KOPT-K1 (cell line): ENCODE data around the gene KRTAP10-12.

Source experiments
- H3K27ac ChIP-seq: fragments of 200-600 bp; sonication (generic); 2 replicates; pipeline ENCODE4 v1.5.1; 2016; ENCODE audit warnings: antibody characterized with exemption, mild to moderate bottlenecking, low read depth, low read length; ENCODE audit not compliant: poor library complexity, severe bottlenecking
- H3K36me3 ChIP-seq: fragments of 200-600 bp; sonication (generic); 2 replicates; pipeline ENCODE4 v1.5.1; 2017; ENCODE audit warnings: antibody characterized with exemption, mild to moderate bottlenecking, low read length, moderate library complexity; ENCODE audit not compliant: insufficient read depth
- H3K9me3 ChIP-seq: fragments of 200-600 bp; sonication (generic); 2 replicates; pipeline ENCODE4 v1.5.1; 2017; ENCODE audit warnings: antibody characterized with exemption, low read length, mild to moderate bottlenecking; ENCODE audit not compliant: insufficient read depth, poor library complexity, severe bottlenecking

The KRTAP10-12 gene

GRCh38 chr21:44701023-44701400 lies 4.0 kb downstream of the KRTAP10-12 start:
- peaks cover 2% of the 10 kb centered on the region for H3K9me3 ChIP-seq
- H3K27ac ChIP-seq = no peak overlapping the region
- no peaks in the 10 kb centered on the region for H3K36me3 ChIP-seq

- H3K27ac ChIP-seq = no peak overlapping the region
- no peaks in the 10 kb centered on the region for H3K36me3 ChIP-seq
- H3K9me3 ChIP-seq = peaks cover 7% of the 10 kb centered on the region
Observed at GRCh38 chr21:44701541-44701940, 4.6 kb downstream of the KRTAP10-12 start.

- Histone ChIP-seq H3K9me3 (peaks cover 11% of the 10 kb centered on the region), H3K36me3 (no peaks in the 10 kb centered on the region), H3K27ac (no peak overlapping the region)
Observed at GRCh38 chr21:44702111-44702972, 5.4 kb downstream of the KRTAP10-12 start.

GRCh38 chr21:44702973-44703730 lies 6.2 kb downstream of the KRTAP10-12 start:
- Histone ChIP-seq H3K9me3 (peaks cover 11% of the 10 kb centered on the region), H3K27ac (no peak overlapping the region), H3K36me3 (no peaks in the 10 kb centered on the region)

GRCh38 chr21:44703731-44704635 lies 7.0 kb downstream of the KRTAP10-12 start:
- H3K27ac ChIP-seq = no peak overlapping the region

GRCh38 chr21:44704636-44705001 lies 7.6 kb downstream of the KRTAP10-12 start:
- Histone ChIP-seq H3K36me3 (no peaks in the 10 kb centered on the region), H3K9me3 (peaks cover 11% of the 10 kb centered on the region), H3K27ac (no peak overlapping the region)

More at GRCh38 chr21:44703731-44704635, 7.0 kb downstream of the KRTAP10-12 start:
- Histone ChIP-seq H3K36me3 (no peaks in the 10 kb centered on the region), H3K9me3 (peaks cover 11% of the 10 kb centered on the region)

- Histone ChIP-seq H3K27ac (no peak overlapping the region), H3K9me3 (peaks cover 11% of the 10 kb centered on the region), H3K36me3 (no peaks in the 10 kb centered on the region)
Observed at GRCh38 chr21:44706026-44706705, 9.2 kb downstream of the KRTAP10-12 start.

- Histone ChIP-seq H3K9me3 (peaks cover 11% of the 10 kb centered on the region), H3K27ac (no peak overlapping the region), H3K36me3 (no peaks in the 10 kb centered on the region)
Observed at GRCh38 chr21:44706706-44707581, 10.0 kb downstream of the KRTAP10-12 start.

- Histone ChIP-seq H3K27ac (no peak overlapping the region), H3K36me3 (no peaks in the 10 kb centered on the region)
Observed at GRCh38 chr21:44708213-44708865, 11.4 kb downstream of the KRTAP10-12 start.

GRCh38 chr21:44708866-44709425 lies 12.0 kb downstream of the KRTAP10-12 start:
- H3K9me3 ChIP-seq = peaks cover 11% of the 10 kb centered on the region
- no peaks in the 10 kb centered on the region for H3K36me3 ChIP-seq
- H3K27ac ChIP-seq = no peak overlapping the region

More at GRCh38 chr21:44708213-44708865, 11.4 kb downstream of the KRTAP10-12 start:
- peaks cover 11% of the 10 kb centered on the region for H3K9me3 ChIP-seq

- no peaks in the 10 kb centered on the region for H3K36me3 ChIP-seq
- H3K27ac ChIP-seq = no peak overlapping the region
Observed at GRCh38 chr21:44709426-44710293, 12.7 kb downstream of the KRTAP10-12 start.

GRCh38 chr21:44710294-44710665 lies 13.3 kb downstream of the KRTAP10-12 start:
- Histone ChIP-seq H3K27ac (no peak overlapping the region), H3K9me3 (peaks cover 11% of the 10 kb centered on the region), H3K36me3 (no peaks in the 10 kb centered on the region)

More at GRCh38 chr21:44709426-44710293, 12.7 kb downstream of the KRTAP10-12 start:
- peaks cover 11% of the 10 kb centered on the region for H3K9me3 ChIP-seq
